Activated CD8-positive, alpha-beta memory T cell treated with anti-CD3 and anti-CD28 coated beads, Interleukin-2, amount 50 U/mL, for 4 hours (primary cell): ENCODE measurements around the gene MYO1E.

Experiments used
- DNase-seq: peaks from one replicate; pipeline ENCODE4 v3.0.0-alpha.2; 2020

The MYO1E gene

DNA sequence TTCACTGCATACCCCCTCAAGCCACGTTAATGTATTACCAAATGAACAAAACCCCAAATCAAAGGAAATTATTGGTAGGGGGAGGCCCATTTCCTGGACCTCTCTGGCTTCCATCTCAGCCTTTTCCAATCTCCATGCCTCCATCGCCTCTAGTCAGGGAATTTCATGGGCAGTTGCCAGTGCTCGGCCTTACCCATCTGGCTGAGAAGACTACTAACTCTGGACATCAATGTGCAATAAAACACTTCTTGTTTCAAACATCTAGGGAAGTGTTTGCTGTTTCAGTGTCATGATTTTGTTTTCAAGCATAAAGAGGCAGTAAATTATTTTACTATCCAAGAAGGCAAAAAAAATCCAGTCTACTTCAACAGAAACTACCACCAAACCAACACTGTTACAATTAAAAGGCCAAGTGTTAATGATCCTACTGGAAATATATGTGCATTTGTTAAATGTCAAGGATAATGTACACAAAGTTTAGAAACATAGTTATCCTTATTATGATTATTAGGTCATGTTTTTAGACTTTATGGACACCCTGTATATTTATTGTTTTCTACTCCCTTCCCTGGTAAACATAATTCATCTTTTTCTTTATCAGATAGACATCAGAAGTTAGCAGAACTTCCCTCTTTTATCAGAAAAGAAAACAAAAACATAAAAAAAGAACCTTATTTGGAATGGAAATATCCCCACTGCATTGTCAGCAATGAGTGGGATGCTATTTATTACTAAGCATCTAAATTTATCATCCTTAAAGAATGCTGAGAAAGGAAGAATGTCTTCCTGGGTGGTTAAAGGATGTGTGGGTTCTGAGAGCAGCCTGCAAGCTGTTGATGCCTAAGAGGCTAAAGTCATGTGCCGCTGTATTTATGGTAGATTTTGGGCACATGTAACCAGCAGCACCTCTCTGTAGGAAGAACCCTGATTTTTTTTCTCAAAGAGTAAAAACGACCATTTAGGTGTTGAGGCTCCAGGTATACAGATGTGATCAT lies 150.9 kb downstream of the MYO1E start:
- no peak for DNase-seq

DNA sequence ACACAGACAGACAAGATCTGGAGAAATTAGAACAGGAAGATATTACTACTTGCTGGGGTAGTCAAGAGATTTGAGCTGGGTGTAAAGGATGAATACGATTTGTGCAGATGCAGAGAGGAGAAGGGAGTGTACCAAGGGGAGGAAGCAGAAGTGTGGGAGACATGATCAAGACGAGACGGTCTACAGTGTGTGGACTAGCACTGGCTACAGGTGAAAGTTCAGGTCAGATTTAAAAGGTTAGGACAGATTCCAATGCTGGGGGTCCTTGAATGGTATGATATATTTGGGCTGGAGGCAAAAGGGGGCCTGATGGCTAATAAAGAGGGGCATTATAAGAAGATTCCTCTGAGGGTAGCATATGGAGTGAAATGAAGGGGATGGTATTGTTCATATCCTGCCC lies 154.0 kb downstream of the MYO1E start:
- DNase-seq, result no peak

DNA sequence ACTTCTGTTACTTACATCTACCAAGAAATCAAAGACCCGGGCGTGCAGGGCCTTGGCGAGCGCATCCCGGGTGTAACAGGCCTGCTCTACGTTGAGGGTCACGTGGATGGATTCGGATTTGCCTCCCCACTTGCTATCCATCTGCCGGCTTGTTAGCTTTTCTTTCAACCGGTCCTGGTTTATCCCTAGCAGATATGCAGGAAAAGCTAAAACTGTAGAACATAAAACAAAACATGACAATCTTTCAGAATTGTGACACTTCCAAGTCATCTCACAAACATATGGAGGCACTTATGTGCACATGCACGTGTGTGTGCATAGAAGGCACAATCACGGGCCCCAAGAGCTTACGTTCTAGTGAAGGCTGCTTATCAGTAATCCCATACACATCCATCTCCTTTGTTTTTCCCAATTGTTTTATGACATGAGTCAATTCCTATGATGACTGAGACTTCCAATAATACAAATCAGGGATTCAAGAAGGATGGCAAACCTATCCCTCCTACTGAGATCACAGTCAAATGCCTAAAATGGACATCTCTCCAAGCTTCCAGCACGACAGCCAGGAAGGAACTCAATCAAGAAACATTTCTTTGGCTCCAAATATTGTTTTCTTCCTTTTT lies 154.7 kb downstream of the MYO1E start:
- no peak for DNase-seq

DNA sequence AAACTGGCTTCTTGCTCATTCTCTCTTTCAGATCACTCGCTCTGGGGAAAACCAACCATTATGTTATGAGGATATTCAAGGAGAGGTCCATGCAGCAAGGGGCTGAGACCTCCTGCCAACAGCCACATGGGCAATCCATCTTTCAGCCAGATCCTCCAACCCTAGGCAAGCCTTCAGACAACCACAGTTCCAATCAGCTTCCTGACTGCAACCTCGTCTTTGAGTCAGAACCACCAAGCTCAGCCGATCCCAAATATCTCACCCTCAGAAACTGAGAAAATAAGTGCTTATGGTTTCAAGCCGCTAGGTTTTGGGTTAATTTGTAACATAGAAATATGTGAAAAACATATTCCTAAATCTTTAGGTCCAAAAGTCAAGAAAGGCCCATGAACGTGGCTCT lies 155.8 kb downstream of the MYO1E start:
- no peak for DNase-seq

DNA sequence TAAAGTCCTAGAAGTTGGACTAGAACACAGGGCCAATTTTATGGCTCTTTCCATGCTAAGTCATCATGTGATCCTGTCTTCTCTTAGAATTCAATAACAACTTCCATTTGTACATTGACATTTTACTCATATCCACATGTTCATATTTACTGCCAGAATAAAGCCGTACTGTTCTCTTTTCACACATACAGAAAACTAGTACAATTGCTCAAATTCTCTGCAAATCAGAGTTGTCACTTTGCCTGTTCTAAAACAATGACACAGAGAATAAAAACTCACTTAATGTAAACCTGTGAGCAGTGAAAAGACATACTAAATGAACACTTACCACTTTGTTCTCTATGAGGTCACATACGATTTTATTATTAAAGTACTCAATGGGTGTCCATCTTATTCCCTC lies 162.5 kb downstream of the MYO1E start:
- DNase-seq, result no peak

DNA sequence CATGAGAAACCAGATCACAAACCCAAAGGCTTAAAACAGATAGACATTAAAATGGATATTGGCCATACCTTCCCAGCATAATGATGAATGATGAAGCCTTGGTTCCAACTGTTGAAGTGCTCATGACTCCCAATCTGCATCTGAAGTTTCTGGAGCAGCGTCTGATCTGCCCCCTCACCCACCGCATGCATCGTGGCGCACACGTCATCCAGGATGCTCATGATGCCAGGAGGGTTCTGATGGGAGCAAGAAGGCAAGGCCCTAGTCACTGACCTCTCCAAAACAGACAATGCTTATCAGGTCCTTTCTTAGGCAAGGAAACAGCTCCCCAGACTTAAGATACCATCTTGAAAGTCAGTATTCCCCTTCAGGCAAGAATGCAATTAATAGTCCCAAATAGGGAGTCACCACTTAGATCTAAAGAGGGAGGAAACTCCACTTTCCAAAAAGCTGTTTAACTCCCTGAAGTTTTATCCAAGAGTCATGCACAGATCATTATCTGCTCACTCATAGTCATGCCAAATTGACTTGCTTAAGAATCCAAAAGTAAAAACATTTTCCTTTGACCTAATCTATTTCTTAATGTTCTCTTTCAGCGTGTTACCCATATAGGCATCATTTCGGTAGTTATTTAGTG lies 163.9 kb downstream of the MYO1E start:
- no peak for DNase-seq

DNA sequence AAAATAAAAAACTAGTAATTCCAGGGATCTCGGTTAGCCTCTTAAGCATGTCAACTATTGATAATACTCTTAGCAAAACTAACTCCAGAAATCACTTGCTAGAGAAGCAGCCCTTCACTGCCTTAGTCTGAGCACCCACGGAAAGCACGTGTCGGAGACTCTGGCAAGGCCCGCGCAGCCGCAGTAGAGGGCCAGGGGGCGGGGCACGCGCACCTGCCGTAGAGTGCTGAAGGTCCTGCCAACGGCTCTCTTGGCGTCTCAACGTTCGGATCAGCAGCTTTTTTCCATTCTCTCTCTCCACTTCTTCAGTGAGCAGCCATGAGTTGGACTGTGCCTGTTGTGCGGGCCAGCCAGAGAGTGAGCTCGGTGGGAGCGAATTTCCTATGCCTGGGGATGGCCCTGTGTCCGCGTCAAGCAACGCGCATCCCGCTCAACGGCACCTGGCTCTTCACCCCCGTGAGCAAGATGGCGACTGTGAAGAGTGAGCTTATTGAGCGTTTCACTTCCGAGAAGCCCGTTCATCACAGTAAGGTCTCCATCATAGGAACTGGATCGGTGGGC lies 166.0 kb downstream of the MYO1E start, which contains the start of gene LDHAL6B:
Gene LDHAL6B (plus strand): TSS at position 221 of the 561 bp plus-strand sequence. CDS start 98 bp downstream, at position 319.
- no peak for DNase-seq

DNA sequence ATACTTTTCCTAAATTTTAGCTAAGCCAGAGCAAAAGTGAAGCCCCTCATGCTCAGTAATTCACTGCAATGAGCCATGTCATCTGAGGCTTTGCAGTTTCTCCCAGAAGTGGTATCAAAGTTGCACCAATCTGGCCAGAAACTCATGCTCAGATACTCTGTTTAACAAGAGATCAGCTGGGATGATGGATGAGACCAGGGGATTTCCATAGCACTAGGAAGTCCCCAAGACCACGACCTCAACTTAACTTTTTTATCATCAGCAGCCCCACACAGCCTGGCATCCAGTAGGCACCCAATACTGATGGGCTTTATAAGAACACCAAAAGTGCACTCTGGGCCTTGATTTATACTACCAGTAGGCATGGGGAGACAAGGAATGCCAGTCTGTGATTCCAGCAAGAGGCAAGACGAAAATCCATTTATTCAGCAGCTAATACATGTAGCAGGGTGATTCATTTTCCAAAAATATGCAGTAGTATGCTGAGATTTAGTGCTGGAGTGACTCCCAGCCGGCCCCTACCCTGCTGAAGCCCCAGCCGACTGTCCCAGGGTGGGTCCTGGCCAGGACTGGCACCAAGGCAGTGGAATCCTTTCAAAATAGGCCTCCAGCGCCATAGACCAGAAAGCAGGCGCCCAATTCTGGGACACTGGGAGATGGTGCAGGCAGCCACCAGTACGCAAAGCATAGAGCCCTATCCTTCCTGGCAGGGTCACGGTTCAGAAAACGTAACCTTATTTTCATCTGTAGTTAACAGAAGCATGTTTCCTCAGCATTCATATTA lies 166.6 kb downstream of the MYO1E start:
- no peak for DNase-seq

DNA sequence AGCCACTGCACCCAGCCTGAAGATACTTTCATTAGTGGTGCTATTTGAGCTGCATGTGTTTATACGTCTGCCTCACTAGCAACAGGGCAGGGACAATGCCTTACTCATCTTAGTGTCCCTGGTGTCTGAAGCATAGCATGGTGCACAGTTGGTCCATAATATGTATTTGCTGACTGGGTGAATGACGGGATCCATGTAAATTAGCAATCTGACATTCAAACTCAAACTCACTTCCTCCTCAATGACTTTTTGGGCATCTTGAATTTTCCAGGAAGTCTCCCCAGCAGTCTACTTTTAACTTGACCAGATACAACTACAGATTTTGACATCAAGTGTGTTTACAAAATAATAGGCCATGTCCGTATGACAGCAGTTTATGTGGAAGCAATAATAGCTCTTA lies 169.0 kb downstream of the MYO1E start:
- DNase-seq, result no peak

DNA sequence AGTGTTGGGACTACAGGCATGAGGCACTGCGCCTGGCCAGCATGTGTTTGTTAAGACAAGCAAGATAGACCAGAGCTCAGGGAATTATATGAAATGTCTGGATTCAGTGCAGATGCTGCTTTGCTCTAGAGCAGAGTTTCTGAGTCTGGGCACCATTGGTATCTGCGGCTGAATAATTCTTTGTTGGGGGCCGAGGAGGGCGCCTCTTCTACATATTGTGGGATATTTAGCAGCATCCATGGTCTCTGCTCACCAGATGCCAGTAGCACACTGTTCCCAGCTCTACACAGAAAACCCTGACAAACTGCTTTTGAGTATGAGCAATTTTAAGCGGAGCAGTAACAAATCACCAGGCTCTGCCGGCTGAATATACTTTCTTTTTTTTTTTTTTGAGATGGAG lies 169.7 kb downstream of the MYO1E start:
- DNase-seq, result no peak

DNA sequence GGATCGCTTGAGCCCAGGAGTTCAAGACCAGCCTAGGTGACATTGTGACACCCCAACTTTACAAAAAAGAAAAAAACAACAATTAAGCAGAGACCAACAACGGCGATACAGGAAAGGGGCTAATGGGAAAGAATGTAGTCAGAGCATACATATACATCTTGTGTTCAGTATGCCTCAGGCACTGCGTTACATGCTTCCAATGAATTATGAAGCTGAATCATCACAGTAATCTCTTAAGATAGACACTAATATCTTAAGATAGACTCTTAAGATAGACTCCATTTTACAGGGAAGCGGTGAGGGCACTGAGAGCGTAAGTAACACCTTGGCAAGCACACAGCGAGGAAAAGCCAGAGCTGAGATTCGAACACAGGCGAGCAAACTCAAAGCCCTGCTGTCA lies 172.1 kb downstream of the MYO1E start:
- no peak for DNase-seq

DNA sequence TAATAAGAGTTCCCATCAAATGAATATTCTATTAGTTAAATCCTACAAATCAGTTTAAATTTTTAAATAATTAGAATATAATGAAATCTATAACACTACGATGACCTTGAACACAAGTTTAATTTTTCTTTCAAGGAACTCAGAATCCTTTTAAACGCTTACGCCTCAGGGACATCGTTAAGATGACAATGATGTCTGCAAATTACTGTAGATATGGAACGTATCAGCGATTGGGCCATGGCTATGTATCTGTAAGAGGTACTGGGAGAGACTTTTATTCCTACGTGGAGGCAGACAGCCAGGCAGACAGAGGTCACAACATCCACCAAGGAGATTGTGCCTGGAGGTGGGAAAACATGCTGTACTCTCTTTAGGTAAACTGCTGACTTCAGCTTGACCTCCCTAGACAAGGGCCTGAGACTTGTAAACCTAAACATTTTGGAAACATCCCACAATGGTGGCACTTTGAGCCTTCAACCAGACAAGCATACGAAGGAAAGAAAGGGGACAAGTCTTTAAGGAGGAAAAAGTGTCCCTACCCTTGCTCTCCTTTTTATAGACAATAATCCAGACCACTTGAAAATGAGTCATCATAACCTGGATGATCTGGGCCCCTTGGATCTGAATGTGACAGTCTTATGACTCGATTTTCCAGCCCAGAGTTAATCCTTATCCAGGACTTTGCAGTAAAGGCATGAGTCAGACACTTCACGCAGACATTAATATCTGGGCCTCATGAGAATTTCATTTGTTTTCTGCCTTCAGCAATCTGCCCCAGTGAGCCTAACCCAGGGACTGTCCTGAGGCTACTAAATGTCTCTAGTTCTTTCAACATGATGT lies 172.8 kb downstream of the MYO1E start:
- no peak for DNase-seq

DNA sequence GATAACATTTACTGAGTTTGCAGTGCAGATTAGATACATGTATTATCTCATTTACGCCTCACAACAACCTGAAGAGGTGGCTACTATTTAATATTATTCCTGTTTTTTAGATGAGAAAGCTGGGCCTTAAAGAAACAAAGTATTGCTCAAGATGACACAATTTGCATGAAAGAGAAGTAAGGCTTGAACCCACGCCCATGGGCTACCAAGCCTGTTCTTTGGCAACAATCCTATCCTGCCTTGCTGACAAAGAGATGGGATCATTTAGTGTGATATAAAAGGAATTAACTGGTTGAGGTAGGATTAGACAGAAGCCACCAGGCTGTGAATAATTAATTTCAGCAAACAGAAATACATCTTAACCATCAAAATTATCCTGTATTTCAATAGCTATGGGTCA lies 175.2 kb downstream of the MYO1E start:
- no peak for DNase-seq

DNA sequence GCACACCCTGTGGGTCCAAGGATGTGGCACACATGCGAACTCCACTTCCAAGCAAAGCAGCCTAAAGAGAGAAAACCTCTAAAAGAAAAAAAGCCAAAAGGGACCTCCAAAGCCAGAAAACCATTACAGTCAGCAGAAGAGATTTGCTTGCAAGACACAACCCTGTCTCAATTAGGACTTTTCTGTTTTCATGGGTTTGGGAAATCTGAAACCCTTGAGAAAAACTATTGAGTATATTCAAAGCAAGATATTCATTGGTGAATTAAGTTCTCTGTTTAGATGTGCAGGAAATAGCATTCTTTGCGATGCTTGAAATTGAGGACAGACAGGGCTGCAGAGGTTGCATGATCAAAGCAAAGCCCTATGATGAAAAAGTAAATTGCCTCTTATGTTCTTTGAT lies 176.3 kb downstream of the MYO1E start:
- no peak for DNase-seq

DNA sequence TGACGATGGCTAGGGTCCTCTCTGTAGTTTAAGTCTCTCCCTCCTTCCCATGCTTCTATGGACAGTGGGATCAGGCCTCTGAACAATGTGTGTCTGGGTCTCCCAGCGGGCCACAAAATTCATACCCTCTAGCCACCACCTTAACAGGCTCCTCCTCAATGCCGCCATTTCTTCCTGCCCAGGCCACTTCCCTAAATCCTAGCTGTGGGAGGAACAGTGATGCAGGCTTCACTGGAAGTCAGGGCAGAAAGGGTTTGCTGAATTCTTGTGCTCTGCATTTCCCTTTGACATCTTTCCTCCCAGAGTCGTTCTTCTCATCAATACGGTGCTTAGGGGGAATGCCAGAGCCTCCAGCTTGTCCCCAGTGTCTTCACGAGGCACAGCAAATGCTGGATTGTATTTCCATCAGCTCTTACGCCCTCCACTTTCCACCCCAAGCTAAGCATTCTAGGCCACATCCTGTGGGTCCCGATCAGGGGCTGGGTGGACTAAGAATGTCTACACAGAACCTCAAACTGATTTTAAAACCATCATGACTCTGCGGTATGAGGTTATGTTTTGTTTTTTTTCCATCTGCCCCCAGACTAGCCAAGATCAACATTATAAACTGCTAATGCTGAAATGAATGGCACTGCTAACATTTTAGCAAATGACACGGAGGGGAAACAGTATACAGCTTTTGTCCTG lies 177.9 kb downstream of the MYO1E start:
- no peak for DNase-seq

DNA sequence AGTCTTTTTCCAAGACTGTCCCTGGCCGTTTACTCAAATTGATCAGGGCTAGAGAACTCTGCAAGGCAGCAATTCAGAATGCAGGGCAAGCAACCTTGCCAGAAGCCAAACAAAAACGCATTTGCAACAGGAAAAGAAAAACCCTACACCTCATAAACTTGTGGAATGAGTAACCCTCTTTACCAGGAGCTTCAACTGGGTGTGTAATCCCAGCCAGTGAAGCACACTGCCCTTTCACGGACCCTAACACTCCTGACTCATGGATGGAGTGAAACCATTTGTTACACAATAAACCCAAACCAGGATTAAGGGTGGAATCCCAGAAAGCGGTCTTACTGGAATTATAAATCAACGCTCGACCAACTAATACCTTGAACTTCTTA lies 180.8 kb downstream of the MYO1E start:
- no peak for DNase-seq

DNA sequence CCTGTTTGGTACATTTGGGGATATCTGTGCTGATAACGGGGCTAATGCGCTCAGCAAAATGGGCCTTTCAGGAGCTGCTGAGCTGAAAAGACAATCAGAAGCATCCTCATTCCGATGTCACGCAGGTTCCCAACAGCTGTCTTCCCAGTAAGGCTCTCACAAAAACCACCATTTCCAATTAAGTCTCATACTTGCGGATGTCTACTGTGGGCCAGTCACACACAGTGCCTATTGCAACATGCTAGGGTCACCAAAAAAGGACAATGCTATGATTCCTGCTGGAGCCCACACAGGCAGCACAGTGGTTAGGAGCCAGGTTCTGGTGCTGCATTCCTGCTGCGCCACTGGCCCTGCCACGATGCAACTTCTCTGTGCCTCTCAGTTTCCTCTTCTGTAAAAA lies 182.4 kb downstream of the MYO1E start:
- DNase-seq, result no peak

DNA sequence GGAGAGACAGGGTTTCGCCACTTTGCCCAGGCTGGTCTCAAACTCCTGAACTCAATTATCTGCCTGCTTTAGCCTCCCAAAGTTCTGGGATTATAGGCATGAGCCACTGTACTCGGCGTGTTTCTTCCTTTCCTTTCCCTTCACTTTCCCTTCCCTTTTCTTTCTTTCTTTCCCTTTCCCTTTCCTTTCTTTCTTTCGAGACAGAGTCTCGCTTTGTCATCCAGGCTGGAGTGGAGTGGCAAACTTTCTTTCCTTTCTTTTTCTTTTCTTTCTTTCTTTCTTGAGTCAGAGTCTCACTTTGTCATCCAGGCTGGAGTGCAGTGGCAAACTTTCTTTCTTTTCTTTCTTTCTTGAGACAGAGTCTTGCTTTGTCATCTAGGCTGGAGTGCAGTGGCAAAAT lies 183.4 kb downstream of the MYO1E start:
- DNase-seq, result no peak

DNA sequence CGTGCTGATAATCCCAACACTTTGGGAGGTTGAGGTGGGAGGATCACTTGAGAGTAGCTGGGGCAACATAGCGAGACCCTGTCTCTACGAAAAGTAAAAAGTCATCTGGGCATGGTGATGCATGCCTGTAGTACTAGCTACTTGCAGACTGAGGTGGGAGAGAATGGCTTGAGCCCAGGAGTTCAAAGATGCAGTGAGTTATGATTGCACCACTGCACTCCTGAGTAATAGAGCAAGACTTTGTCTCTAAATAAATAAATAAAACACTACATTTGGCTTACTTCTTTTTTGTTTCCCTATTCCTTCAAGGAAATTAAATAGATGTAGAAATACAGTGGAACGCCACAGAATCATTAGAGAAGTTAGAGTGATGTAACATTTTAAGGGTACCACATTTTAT lies 186.2 kb downstream of the MYO1E start:
- no peak for DNase-seq

DNA sequence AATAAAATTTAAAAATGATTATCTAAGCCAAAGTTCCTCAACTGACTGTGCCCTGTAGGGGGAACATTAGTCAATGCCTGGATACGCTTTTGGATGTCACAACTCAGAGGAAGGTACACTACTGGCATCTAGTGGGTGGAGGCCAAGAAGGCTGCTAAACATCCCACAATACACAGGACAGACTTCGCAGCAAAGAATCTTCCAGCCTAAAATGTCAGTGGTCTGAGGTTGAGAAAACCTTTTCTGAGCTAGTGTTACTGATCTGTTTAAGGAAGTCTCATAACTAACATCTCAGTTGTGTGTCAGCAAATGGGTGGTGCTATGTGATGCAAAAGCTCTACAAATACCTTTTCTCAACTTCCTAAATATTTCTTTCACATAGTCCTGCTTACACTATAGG lies 186.9 kb downstream of the MYO1E start:
- no peak for DNase-seq

DNA sequence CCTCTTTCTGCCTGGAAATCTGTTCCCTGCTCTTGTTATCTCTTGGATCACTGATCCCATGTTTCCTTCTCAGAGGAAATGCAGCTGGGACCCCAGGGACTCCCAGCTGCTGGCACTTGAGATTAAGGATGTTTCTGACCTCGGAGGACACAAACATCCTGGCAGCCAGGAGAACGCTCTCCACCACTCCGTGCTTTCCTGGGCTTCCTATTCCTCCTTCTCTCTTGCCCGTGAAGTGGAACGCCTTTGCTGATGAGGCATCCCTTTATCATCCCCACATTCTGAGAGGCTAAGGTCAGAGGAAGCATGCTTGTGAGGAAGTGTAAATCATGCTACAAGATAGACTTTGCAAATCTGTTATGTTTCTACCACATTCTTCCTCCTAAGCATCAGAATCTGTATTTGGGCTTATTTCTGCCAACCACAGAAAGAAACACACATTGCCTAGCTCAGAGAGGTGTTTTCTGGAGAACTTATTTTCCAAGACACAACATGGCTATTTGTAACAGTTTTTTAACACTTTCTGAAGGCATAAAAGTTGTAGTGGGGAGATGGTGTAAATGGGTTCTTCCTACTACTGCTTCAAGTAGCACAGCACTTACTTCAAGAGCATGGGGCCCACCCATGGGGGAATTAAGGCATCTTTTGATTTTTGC lies 191.6 kb downstream of the MYO1E start:
- no peak for DNase-seq
